ENCODE results near the gene NRIP3.
"Not testable (repeated sequence)": the region's sequence is repeated elsewhere in the genome, so short reads cannot be mapped to it uniquely, and the experiment has no call there.

Gene NRIP3

DNA sequence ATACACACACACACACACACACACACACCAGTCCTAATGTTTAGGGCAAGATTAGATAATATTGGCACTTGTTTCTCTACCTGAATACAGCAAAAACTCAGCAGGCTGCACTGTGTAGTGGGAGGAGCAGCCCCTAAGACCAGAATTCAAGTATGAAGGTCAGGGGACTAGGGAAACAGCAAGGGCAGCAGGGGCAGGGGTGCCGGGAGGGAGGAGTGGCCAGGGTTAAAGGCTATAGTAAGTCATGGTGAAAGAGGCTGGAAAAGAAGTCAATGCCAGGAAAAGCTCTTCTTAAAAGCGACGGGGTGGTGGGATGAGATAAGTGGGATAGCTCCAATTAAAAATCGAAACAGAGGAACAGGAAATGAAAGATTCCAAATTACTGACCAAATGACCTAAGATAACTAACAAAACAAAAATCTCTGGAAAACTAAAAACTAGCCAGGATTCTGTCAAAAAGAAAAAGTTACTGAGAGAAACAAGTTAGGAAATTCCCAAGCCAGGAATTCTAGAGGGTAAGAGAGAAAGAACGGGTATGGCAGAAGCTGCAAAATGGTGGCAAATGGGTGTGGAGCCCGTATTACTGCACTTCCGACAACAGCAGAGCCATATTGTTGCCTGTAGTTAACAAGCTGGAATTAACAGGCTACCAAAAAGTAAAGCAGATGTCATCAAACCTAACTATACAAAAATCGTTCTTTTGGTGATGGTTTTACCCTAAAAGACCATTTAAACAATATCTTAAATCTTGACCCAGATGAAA, 62.3 kb downstream of the NRIP3 start:
- no peak overlapping the region for H3K9ac ChIP-seq (ENCODE audit: low read length)
- H3K79me2 ChIP-seq (ENCODE audit: low read length) = no peaks in the 10 kb centered on the region
- no peak overlapping the region for H3K4me2 ChIP-seq (ENCODE audit: low read length)
- H3K9me3 ChIP-seq (ENCODE audit: insufficient read depth, low read length) = no peaks in the 10 kb centered on the region
- H3K27me3 ChIP-seq (ENCODE audit: low read depth, low read length) = no peaks in the 10 kb centered on the region
- no peaks in the 10 kb centered on the region for H4K20me1 ChIP-seq (ENCODE audit: insufficient read depth, low read length)
- no peaks in the 10 kb centered on the region for H3K4me1 ChIP-seq (ENCODE audit: low read length)
- no peak overlapping the region for H3K4me3 ChIP-seq (ENCODE audit: low read length)
- no peaks in the 10 kb centered on the region for H3K36me3 ChIP-seq (replicated peaks; ENCODE audit: low read depth, low read length)
- TF ChIP-seq CTCF (IDR thresholded peaks at IDR 0.05; ENCODE audit: low read depth, low read length) (no peak), EZH2phosphoT487 (IDR thresholded peaks at IDR 0.05; ENCODE audit: low read depth) (no peak)
- peak overlapping the region; percentile 65; the same call in 1 of the 2 replicates for H2AFZ ChIP-seq (ENCODE audit: low read depth, low read length)
- H3K27ac ChIP-seq (ENCODE audit: low read length) = no peak overlapping the region

DNA sequence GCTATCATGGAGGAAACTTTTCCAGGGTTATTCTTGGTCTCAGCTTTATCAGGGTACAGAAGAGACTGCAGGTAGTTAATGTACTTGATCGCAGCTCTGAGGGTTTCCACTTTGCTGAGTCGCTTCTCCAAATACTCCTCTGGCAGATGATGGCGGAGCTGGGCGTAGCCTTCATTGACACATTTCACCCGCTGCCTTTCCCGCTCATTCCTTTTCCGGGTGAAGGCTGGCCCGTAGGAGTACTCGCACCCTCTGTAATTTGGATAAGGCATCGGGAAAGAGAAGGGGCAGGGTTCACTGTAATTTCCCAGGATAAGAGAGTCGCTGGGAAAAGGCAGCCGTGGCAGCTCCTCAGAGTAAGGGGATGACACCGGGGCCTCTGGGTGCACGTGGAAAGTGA, 66.1 kb downstream of the NRIP3 start:
- H3K4me2 ChIP-seq (ENCODE audit: low read length) = no peak overlapping the region
- H3K27me3 ChIP-seq (ENCODE audit: low read depth, low read length) = no peaks in the 10 kb centered on the region
- no peak for TF ChIP-seq CTCF (IDR thresholded peaks at IDR 0.05; ENCODE audit: low read depth, low read length)
- no peak for TF ChIP-seq EZH2phosphoT487 (IDR thresholded peaks at IDR 0.05; ENCODE audit: low read depth)
- no peak overlapping the region for H3K4me3 ChIP-seq (ENCODE audit: low read length)
- no peak overlapping the region for H3K27ac ChIP-seq (ENCODE audit: low read length)
- no peak overlapping the region for H3K9ac ChIP-seq (ENCODE audit: low read length)
- no peaks in the 10 kb centered on the region for H4K20me1 ChIP-seq (ENCODE audit: insufficient read depth, low read length)
- H3K79me2 ChIP-seq (ENCODE audit: low read length) = no peaks in the 10 kb centered on the region
- H3K9me3 ChIP-seq (ENCODE audit: insufficient read depth, low read length) = no peaks in the 10 kb centered on the region
- no peaks in the 10 kb centered on the region for H3K36me3 ChIP-seq (replicated peaks; ENCODE audit: low read depth, low read length)
- H2AFZ ChIP-seq (ENCODE audit: low read depth, low read length) = no peak overlapping the region
- H3K4me1 ChIP-seq (ENCODE audit: low read length) = no peaks in the 10 kb centered on the region

DNA sequence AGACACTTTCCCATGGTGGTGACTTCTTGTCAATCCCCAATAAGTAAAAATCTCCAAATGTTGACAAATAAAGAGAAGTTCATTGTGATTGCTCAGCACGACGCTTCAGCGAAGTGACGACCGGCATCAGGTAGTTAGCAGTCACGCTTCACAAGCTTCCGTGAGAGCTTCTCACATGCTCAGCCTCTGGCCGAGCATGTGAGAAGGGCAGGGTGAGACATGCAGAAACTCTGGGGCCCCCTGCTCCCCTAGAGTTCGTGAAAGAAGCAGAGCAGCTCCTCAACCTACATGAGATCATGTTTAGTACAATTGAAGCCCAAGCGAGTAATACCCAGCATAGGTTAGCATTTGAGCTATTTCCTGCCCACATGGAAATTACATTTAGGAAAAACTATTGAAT, 66.6 kb downstream of the NRIP3 start:
- H3K79me2 ChIP-seq (ENCODE audit: low read length) = no peaks in the 10 kb centered on the region

GRCh38 chr11:8935789-8936188, 68.0 kb downstream of the NRIP3 start:
- H3K9ac ChIP-seq (ENCODE audit: low read length); H3K79me2 ChIP-seq (ENCODE audit: low read length); H4K20me1 ChIP-seq (ENCODE audit: insufficient read depth, low read length); H3K4me2 ChIP-seq (ENCODE audit: low read length); H3K9me3 ChIP-seq (ENCODE audit: insufficient read depth, low read length); H3K4me3 ChIP-seq (ENCODE audit: low read length); H3K27ac ChIP-seq (ENCODE audit: low read length); H3K27me3 ChIP-seq (ENCODE audit: low read depth, low read length); H3K4me1 ChIP-seq (ENCODE audit: low read length); H3K36me3 ChIP-seq (replicated peaks; ENCODE audit: low read depth, low read length); H2AFZ ChIP-seq (ENCODE audit: low read depth, low read length): not testable (repeated sequence)

More for the DNA sequence above, 66.6 kb downstream of the NRIP3 start:
- Histone ChIP-seq H3K27ac (ENCODE audit: low read length) (no peak overlapping the region), H3K9me3 (ENCODE audit: insufficient read depth, low read length) (no peaks in the 10 kb centered on the region), H4K20me1 (ENCODE audit: insufficient read depth, low read length) (no peaks in the 10 kb centered on the region), H3K4me2 (ENCODE audit: low read length) (no peak overlapping the region), H2AFZ (ENCODE audit: low read depth, low read length) (no peak overlapping the region), H3K4me3 (ENCODE audit: low read length) (no peak overlapping the region), H3K4me1 (ENCODE audit: low read length) (no peaks in the 10 kb centered on the region), H3K9ac (ENCODE audit: low read length) (no peak overlapping the region), H3K36me3 (replicated peaks; ENCODE audit: low read depth, low read length) (no peaks in the 10 kb centered on the region), H3K27me3 (ENCODE audit: low read depth, low read length) (no peaks in the 10 kb centered on the region)
- TF ChIP-seq EZH2phosphoT487 (IDR thresholded peaks at IDR 0.05; ENCODE audit: low read depth) (no peak), CTCF (IDR thresholded peaks at IDR 0.05; ENCODE audit: low read depth, low read length) (no peak)

Measured in OCI-LY3 (cell line).